Activated T-helper 2 cell treated with anti-CD3 and anti-CD28 coated beads, Interferon-gamma antibody, Interleukin-2, Interleukin-4, amounts not matched to agents 10 μg/mL and 5 μg/mL and 100 μg/mL, durations not matched to agents 14 hours and 24 hours and 36 hours (primary cell): ENCODE measurements around the gene CEP131. TPM values are rescaled to one million over a fixed set of nuclear protein-coding genes. Genes with fewer than 3 reads are reported as not detected.

Experiments used
- DNase-seq: peaks from one replicate; pipeline ENCODE4 v3.0.0; 2021; ENCODE audit warnings: low spot score
- H3K27ac Mint-ChIP-seq: one replicate; pipeline ENCODE4 v1.8.0; 2021; ENCODE audit warnings: mixed read lengths
- H3K27me3 Mint-ChIP-seq: one replicate; pipeline ENCODE4 v1.8.0; 2021; ENCODE audit warnings: low read depth, mixed read lengths
- H3K36me3 Mint-ChIP-seq: one replicate; pipeline ENCODE4 v1.8.0; 2021; ENCODE audit warnings: low read depth, mixed read lengths
- H3K4me1 Mint-ChIP-seq: one replicate; pipeline ENCODE4 v1.8.0; 2021; ENCODE audit warnings: low read depth, mixed read lengths
- H3K4me3 Mint-ChIP-seq: one replicate; pipeline ENCODE4 v1.8.0; 2021; ENCODE audit warnings: low read depth, mild to moderate bottlenecking, moderate library complexity, mixed read lengths
- H3K9me3 Mint-ChIP-seq: one replicate; pipeline ENCODE4 v1.8.0; 2021; ENCODE audit warnings: mixed read lengths
- intact Hi-C: fragments of 100-400 bp; cut with micrococcal nuclease; formaldehyde crosslinking; loops from one replicate; pipeline ENCODE4 v1.15.1; 2023
- total RNA-seq: library from RNA; stranded (reverse); gene quantifications from 2 replicates; pipeline ENCODE4 v1.2.3, GENCODE V29; 2022

The CEP131 gene
- total RNA-seq, 1 donor from 2014 or later, result 14.8 TPM

GRCh38 chr17:81196505-81197408 is 26.0 kb downstream of the CEP131 start:
- Mint-ChIP-seq H3K27ac (no peak overlapping the region), H3K4me3 (no peak overlapping the region), H3K36me3 (no peaks in the 10 kb centered on the region), H3K4me1 (no peaks in the 10 kb centered on the region), H3K9me3 (no peaks in the 10 kb centered on the region), H3K27me3 (no peaks in the 10 kb centered on the region)
- no peak for DNase-seq
- intact Hi-C loops, result no loop called here

DNA sequence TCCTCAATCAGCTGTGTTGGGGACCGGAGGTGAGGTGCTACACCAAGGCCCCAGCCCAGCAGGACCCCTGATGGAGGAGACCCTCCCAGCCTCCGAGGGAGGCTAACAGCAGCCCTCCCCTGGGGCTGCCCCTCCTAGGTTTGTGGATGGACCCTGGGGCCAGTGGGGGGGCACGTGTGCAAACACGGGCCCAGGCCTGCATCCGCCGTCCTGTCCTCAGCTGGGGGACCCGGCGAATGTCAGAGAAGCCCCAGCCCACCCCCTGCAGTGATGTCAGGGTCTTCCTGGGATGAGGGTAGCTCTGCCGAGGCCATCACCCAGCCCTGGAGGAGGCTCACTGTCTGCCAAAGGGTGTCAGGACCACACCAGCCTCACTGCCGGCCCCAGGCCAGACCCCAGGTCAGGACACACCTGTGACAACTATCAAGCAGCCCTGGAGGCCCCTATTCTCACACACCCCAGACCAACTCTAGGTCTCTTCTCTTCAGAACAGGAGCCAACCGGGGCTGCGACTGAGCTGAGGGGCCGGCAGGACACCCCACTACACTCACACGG is 26.7 kb downstream of the CEP131 start:
- Mint-ChIP-seq H3K27me3 (no peaks in the 10 kb centered on the region), H3K27ac (no peak overlapping the region), H3K36me3 (no peaks in the 10 kb centered on the region), H3K4me1 (no peaks in the 10 kb centered on the region), H3K9me3 (no peaks in the 10 kb centered on the region), H3K4me3 (no peak overlapping the region)
- DNase-seq, result no peak
- intact Hi-C loops, result no loop called here

DNA sequence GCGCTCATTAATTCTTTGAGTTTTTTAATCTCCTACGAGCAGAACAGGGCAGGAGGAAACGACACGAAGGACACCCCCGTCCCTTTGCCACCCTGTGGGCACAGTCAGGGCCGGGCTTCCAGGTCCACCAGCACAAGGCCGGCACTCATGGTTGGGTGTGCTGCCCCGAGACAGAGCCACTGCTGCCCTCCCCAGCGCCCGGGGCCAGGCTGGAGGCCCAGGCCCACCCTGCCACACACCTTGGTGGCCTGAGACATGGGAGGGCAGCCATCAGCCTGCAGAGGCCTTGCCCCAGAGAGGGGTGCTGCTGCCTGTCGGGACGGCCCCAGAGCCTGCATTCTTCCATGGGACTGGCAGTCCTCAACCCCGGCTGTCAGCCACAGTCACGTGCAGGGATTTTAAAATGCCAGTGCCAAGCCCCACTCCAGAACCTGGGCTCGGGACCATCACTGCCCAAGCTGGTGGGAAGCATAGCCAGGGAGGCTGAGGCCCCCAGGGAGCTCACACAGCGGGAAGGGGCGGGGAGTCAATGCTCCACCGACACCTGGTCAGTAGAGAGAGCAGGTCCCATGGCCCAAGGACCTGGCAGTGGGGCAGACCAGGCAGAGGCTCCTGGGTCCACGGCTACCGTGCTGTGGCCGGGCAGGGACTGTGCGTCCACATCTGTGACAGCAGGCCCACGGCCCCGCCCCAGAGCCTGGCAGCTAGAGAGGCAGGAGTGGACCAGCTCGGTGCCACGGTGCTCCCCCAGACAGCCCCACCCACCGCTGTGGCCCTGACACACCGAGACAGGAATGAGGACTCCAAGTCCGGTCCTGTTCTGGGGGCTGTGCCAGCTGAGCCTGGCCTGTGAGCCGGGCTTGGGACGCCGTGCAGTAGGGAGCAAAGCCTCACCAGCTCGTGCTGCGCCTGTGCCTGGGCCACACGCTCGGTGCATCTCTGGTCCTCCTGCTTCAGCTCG is 27.5 kb downstream of the CEP131 start:
- no peaks in the 10 kb centered on the region for H3K9me3 Mint-ChIP-seq
- intact Hi-C loops, result no loop called here
- no peaks in the 10 kb centered on the region for H3K27me3 Mint-ChIP-seq
- H3K36me3 Mint-ChIP-seq, result no peaks in the 10 kb centered on the region
- no peak overlapping the region for H3K4me3 Mint-ChIP-seq
- no peak overlapping the region for H3K27ac Mint-ChIP-seq
- no peaks in the 10 kb centered on the region for H3K4me1 Mint-ChIP-seq
- DNase-seq, result no peak

- Mint-ChIP-seq H3K9me3 (no peaks in the 10 kb centered on the region), H3K27me3 (no peaks in the 10 kb centered on the region), H3K4me1 (no peaks in the 10 kb centered on the region), H3K27ac (no peak overlapping the region), H3K36me3 (no peaks in the 10 kb centered on the region), H3K4me3 (no peak overlapping the region)
- intact Hi-C loops, result no loop called here
- DNase-seq, result no peak
Measured at GRCh38 chr17:81194225-81194760, 28.5 kb downstream of the CEP131 start.

DNA sequence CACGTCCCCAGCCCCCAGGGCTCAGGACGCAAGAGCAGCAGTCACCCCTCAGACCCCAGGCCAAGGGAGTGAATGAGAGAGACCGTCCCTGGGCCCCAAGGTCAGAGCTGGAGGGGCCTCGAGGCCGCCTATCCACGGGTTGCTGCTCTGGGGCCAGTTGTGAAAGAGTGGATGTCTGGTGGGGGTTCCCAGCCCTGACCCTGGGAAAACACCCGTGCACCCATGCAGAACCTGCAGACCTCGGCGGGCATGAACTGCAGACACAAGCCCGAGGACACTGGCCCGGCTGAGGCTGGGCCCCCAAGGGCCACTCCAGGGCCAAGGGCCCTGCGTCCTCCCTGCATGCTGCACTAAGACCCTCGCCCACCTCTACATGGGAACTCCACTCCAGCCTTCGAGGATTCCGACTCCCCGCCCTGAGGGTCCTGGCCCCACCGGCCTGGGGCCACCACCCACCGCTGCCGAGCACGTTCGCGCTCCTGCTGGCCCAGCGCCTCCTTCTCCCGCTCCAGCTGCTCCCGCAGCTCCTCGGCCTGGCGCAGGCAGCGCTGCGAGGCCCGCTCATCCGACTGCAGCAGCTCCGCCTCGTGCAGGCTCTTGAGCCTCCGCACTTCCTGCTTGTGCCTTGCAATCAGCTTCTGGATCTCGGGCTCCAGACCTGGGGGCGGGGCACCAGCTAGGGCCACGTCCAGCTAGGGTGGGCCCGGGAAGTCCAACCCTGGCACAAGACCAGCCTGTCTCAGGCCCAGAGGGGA is 29.1 kb downstream of the CEP131 start:
- H3K27me3 Mint-ChIP-seq, result no peaks in the 10 kb centered on the region
- H3K36me3 Mint-ChIP-seq, result no peaks in the 10 kb centered on the region
- intact Hi-C loops, result no loop called here
- no peak overlapping the region for H3K27ac Mint-ChIP-seq
- no peaks in the 10 kb centered on the region for H3K4me1 Mint-ChIP-seq
- no peaks in the 10 kb centered on the region for H3K9me3 Mint-ChIP-seq
- no peak overlapping the region for H3K4me3 Mint-ChIP-seq
- no peak for DNase-seq

- H3K27me3 Mint-ChIP-seq, result no peaks in the 10 kb centered on the region
- DNase-seq, result no peak
- intact Hi-C loops, result no loop called here
- H3K27ac Mint-ChIP-seq, result no peak overlapping the region
- H3K9me3 Mint-ChIP-seq, result no peaks in the 10 kb centered on the region
- no peak overlapping the region for H3K4me3 Mint-ChIP-seq
- H3K36me3 Mint-ChIP-seq, result no peaks in the 10 kb centered on the region
- no peaks in the 10 kb centered on the region for H3K4me1 Mint-ChIP-seq
Measured at GRCh38 chr17:81193051-81193410, 29.7 kb downstream of the CEP131 start.

DNA sequence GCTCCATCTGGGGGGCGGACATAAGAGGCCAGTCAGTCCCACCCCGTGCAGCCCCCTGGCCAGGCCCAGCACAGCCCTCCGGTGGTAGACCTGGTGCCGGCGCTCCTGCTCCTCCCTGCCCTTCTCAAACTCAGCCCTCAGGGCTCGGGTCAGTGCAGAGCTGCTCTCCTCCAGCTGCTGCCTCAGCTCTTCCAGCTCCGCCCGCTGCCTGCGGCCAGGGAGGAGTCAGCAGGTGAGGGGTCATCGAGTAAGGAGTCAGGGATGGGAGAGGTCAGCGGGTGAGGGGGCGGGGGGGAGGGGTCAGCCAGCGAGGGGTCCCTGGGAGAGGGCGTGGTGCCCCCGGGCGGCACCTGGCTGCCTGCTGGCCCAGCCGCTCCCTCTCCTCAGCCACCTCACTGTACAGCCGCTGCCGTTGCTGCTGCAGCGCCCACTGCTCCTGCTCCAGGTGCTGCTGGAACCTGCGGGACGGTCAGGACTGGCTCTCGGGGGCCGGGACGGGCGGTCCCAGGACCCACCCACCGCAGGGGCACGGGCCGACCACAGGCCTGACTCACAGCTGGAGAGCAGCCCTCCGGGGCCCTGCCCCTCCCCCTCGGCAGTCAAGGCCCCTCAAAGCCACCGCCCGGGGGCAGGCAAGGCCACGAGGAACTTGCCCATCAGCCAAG is 30.2 kb downstream of the CEP131 start:
- no peaks in the 10 kb centered on the region for H3K36me3 Mint-ChIP-seq
- H3K4me3 Mint-ChIP-seq, result no peak overlapping the region
- H3K27me3 Mint-ChIP-seq, result no peaks in the 10 kb centered on the region
- no peaks in the 10 kb centered on the region for H3K4me1 Mint-ChIP-seq
- DNase-seq, result no peak
- H3K27ac Mint-ChIP-seq, result no peak overlapping the region
- no peaks in the 10 kb centered on the region for H3K9me3 Mint-ChIP-seq
- intact Hi-C loops, result no loop called here

GRCh38 chr17:81191646-81192045 is 31.1 kb downstream of the CEP131 start:
- DNase-seq, result no peak
- Mint-ChIP-seq H3K4me1 (no peaks in the 10 kb centered on the region), H3K27me3 (no peaks in the 10 kb centered on the region), H3K36me3 (no peaks in the 10 kb centered on the region), H3K27ac (no peak overlapping the region), H3K4me3 (no peak overlapping the region), H3K9me3 (no peaks in the 10 kb centered on the region)
- intact Hi-C loops, result no loop called here

GRCh38 chr17:81191116-81191515 is 31.6 kb downstream of the CEP131 start:
- Mint-ChIP-seq H3K36me3 (no peaks in the 10 kb centered on the region), H3K4me1 (no peaks in the 10 kb centered on the region), H3K4me3 (no peak overlapping the region), H3K27ac (no peak overlapping the region), H3K9me3 (no peaks in the 10 kb centered on the region), H3K27me3 (no peaks in the 10 kb centered on the region)
- intact Hi-C loops, result no loop called here
- no peak for DNase-seq

GRCh38 chr17:81190591-81190990 is 32.2 kb downstream of the CEP131 start:
- no peak for DNase-seq
- H3K4me3 Mint-ChIP-seq, result no peak overlapping the region
- no peaks in the 10 kb centered on the region for H3K27me3 Mint-ChIP-seq
- intact Hi-C loops, result no loop called here
- no peaks in the 10 kb centered on the region for H3K36me3 Mint-ChIP-seq
- H3K9me3 Mint-ChIP-seq, result no peaks in the 10 kb centered on the region
- H3K4me1 Mint-ChIP-seq, result no peaks in the 10 kb centered on the region
- no peak overlapping the region for H3K27ac Mint-ChIP-seq

DNA sequence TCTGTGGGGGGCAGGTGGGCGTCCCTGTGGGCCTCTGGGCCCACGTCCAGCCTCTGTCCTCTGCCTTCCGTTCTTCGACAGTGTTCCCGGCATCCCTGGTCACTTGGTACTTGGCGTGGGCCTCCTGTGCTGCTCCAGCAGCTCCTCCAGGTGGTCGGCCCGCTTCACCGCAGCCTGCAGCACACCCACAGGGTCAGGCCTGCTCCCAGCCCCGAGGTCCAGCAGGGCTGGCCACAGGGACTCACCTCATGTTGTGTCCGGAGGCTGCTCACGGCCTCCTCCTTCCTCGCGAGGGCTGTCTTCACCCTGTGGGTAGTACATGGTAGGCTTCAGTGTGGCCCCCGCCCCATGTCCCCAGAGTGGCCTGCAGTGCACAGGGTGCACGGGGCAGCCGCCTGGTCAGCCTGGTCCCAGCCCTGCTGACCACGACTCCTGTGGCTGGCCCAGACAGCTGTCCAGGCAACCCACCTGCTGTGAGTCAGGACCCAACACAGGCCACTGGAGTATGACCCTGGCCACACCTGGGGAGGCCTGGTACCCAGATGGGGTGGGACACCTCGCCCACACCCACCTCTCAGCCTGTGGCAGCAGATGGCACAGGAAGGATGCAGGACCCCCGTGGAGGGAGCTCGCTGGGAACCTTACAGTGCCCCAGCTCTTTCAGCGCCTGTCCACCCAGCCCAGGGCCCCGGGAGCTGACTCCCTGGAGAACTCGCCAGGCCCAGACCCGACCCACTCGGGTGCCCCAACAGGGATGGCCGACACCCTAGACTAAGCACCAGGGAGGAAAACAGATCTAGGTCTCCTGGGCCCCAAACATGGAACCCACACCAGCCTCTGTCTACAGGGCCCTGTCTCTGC is 32.9 kb downstream of the CEP131 start:
- intact Hi-C loops, result no loop called here
- Mint-ChIP-seq H3K27ac (no peak overlapping the region), H3K4me1 (no peaks in the 10 kb centered on the region), H3K27me3 (no peaks in the 10 kb centered on the region), H3K4me3 (no peak overlapping the region), H3K9me3 (no peaks in the 10 kb centered on the region), H3K36me3 (no peaks in the 10 kb centered on the region)
- no peak for DNase-seq
